HG03095 (cell line): ENCODE data around the gene GATAD2A.
"Not testable (repeated sequence)": the region's sequence is repeated elsewhere in the genome, so short reads cannot be mapped to it uniquely, and the experiment has no call there.

Source experiments
- ATAC-seq: cut with Tn5 transposase; IDR thresholded peaks from one replicate; pipeline ENCODE4 v1.9.1; 2021; ENCODE audit warnings: moderate library complexity; ENCODE audit not compliant: unreplicated experiment

GATAD2A gene

DNA sequence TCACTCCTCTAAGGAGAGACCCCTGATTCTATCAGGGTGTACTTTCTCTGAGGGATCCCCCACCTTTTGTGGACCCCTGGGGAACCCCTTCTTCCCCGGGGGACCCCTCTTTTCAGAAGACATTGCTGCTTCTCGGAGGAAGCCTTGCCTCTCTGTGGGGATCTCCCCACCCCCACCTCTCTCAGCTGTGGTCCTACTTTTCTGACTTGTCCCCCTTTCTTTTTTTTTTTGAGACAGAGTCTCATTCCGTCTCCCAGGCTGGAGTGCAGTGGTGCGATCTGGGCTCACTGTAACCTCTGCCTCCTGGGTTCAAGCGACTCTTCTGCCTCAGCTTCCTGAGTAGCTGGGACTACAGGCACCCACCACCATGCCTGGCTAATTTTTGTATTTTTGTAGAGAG is 18.4 kb upstream of the GATAD2A start:
- no peak for ATAC-seq

DNA sequence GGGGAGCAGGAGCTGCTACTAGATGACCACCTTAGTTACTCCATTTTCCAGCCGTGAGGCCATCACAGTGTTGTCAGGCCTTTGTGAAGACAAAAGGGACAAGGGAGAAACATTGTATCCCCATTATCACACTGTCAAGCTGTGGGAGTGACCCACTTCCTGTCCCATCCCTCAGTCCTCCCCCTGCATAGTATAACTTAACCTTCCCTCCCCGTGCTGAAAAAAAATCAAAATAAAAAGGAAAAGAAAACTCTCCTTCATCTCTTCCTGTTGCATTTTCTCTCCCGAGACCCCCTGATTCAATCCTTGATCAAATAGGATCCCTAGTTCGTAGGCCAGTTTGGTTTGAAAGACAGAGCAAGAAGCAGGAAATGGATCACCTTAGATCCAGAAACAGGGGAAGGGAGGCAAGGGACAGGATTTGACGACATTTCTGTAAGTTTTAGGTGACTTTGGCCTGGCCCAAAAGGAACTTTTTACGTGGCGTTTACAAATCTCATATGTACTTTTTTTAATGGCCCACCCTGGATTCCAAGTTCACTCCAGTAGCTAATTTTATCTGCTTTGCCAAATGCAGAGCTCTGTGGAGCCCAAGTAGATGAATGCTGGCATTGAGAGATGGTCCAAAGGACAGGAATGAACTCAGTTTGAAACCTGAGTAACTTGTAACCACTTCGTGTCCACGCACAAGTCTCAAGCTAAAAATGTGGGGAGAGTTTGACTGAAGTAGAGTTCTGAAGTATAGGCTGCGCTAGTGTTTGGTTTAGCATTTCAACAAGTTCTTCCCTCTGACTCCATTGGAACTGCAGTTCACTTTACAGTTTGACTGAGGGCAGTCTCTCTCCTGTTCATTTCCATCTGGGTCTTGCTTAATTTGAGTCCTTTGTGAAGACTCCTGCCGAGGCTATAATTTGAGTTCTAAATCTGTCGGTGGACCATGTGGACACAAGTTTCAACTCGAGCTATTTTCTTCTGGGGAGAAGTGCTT is 16.6 kb upstream of the GATAD2A start:
- no peak for ATAC-seq

DNA sequence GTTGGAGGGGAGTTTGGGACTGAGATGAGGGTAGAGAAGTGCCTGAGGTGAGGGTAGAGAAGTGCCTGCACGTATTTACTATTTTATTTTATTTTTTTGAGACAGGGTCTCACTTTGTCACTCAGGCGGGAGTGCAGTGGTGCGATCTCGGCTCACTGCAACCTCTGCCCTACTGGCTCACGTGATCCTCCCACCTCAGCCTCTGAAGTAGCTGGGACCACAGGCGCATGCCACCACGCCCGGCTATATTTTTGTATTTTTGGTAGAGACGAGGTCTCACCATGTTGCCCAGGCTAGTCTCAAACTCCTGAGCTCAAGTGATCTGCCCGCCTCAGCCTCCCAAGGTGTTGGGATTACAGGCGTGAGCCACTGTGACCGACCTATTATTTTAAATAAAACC is 15.8 kb upstream of the GATAD2A start:
- not testable (repeated sequence) for ATAC-seq

DNA sequence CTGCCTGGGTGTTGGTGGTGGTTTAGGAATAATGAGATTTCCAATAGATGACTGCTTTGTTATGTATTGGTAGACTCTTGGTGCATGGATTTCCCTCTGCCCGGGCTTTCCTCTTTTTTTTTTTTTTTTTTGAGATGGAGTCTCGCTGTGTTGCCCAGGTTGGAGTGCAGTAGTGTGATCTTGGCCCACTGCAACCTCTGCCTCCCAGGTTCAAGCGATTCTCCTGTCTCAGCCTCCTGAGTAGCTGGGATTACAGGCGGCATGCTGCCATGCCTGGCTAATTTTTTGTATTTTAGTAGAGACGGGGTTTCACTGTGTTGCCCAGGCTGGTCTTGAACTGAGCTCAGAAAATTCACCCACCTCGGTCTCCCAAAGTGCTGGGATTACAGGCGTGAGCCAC is 11.1 kb upstream of the GATAD2A start:
- ATAC-seq: not testable (repeated sequence)

DNA sequence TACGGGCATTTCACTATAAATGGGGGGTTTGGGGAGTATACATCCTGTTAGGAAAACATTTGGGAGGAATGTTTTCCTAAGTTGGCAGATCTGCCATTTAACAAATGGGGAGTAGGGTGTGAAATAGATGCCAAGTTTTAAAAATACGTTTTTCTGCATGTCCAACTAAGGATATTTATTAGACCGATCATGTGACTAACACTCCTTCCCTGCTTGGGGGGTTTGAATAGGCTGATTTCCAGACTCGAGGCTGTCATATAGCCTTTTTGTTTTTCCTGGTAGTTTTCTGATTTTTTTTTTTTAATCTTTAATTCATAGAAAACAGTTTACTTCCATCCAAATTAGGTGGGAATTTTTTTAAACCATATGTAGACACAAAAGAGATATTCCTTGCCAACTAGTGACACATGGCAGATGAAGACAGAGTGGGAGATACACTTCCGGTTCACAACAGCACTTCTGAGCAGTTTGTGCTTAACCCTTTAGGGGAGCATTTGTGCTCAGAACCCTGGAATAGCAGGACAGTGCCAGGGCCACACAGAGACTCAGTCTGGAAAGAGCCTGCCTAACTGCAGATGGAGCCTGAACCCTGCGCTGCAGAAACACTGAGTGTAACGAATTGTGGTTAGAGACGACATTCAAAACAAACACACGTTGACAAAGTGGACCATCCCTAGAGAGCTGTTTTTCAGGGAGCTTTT is 5.6 kb upstream of the GATAD2A start:
- no peak for ATAC-seq

DNA sequence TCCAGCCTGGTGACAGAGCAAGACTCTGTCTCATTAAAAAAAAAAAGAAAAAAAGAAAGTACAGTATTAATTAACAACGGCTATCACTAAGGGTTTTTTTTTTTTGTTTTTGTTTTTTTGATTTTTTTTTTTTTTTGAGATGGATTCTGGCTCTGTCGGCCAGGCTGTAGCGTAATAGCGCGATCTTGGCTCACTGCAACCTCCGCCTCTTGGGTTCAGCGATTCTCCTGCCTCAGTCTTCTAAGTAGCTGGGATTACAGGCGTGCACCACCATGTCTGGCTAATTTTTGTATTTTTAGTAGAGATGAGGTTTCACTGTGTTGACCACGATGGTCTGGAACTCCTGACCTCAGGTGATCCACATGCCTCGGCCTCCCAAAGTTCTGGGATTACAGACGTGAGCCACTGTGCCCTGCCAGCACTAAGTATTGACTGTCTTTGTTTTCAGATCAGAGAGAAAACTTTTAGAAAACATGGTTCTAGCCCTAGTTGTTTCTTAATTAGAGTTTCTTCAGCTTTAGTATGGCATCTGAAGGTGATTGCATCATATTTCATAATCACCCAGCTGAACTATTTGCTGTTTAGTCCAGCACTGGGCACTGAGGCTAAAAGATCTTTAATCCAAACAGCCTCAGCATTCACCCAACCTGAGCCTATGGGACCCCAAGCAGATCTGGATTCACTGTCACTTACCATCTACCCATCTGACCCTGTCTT is 2.7 kb upstream of the GATAD2A start:
- ATAC-seq: no peak

DNA sequence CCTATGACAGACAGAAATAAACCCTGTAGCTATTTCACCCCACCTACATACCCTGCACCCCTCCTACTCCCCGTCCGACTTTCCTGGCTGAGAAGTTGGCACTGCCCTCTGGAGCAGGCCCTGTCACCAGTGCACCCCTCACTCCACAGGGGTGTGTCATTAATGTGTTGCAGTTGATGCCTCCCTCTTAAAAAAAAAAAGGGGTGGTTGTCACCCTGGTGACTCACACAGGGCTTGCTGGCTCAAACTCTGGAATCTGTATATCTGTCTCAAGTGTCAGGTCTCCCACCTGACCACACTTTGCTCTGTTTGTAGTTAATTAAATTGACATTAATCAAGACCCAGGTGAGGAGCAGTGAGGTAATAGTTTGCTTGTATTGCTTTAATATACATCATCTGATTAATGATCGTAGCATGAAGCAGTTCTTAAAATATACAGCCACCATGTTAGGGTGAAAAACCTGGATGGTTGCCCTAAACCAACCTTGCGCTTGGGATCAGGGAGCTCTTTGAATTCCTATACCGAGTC is 2.0 kb upstream of the GATAD2A start:
- ATAC-seq: no peak

DNA sequence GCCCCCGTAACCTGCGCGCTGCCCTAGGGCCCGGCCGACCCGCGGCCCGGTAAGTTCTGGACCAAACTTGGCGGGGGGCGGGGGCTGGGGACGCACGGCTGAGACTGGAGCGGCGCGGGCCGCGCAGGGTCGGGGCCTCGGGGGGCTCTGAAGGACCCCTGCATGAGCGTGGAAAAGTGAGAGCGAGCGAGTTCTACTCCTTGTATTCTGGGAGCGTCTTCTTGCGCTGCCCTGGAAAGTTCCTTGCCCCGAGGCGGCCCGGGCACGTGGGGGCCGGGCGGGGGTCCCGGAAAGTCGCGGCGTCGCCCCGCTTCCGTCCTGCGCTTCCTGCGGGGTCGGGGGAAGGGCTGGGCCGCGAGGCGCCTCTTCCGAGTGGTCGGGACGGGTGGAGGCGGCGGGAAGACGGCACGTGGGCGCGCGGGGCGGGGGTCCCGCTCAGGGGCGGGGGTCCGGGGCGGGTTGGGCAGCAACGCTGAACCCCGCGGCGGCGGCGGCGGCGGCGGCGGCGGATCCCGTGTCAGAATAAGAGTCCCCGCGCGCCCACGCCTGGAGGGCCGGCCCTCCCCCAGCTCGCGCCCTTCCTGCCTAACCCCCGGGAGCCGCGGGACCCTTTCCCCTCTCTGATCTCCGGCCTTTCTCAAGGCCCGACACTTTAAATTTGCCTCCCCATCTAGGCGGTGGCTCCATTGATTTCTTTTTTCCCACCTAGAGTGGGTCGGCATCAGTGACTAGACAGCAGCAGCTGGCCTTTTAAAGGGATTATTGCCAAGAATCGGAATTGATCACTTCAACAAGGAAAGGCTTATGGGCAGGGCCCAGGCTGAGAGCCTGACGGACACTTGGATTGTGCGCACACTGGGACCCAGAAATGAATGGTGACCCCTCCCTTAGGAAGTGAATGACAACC is 749 bp downstream of the GATAD2A start:
- ATAC-seq: peak; percentile 1

DNA sequence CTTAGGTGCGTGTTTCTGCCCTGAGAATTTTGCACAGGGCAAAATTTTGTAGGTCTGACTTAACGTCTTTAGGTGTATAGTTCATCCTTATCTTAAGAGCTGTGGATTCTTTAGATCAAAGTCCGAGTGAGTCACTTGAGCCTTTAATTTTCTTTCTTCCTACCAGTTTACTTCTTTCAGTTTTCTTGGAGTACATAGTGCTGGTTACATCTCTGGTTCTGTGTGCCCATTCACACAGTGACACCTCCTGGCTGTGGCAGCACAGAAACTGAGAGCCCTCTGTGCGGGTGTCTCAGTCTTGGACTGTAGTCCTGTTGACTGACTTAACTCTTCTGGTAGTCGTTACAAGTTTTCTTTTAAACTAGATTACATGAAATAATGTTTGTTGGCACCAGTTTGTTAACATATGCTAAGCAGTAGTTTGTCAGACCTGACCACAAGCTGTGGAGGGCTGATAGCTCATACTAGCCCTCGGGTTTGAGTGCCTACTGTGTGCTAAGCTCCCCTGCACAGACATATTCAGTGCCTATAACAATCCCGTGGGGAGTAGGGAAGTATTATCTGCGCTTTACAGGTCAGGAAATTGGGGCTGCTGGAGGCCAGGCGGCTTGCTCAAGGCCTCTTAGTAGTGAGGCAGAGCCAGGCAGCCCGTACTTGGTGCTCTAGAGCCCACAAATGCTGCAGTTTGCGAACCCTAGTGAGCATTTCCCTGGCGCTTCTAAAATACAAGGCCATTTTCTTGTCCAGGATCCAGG is 1.6 kb downstream of the GATAD2A start:
- peak; percentile 36 for ATAC-seq

DNA sequence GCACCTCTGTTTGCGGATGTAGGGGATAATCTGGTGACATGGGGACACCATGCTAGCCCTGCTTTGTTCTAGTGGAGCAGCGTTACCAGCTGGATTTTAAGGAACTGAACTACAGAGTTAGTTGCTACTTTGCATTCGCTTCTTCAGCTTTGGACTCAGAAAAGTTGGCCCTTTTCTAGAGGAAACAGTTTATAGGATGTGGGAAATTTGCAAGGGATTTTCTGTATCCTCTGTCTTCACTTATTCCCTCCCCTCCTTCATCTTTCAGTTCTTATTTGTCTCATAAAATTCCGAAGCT is 2.1 kb downstream of the GATAD2A start:
- no peak for ATAC-seq

DNA sequence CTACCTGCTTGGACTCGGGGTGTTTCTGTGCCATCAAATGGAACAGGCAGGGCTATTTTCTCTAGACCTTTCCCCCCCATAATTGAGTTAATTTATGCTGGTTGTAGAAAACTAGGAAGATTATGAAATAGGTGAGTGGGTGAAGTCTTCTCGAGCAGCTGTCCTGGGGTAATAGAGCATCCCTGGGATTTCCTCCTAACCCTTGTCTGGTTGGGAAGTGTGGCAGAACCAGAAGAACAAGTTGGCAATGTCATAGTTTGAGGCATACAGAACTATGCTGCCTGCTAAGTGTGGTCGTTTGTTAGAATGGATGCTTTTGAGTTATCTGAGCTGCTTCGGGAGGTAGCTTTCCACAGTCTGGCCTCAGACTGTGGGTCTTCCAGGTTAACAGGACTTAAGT is 3.7 kb downstream of the GATAD2A start:
- no peak for ATAC-seq

DNA sequence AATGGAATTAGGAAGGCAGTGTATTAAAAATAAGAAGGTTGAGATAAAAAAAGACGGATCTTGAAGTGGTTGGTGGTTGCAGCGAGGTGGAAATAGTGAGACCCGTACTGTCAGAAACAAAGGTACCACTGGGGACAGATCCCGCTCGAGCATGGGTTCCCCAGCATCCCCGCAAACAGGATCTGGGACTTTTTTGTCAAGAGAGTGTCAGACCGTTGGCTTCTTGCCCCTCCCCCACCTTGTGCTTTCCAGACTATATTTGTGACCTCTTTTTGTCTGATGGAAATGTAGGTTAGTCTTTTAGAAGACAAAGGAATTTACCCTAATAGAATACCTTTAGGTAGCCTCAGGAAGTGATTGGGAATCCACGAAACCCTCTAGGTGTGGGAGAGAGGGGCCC is 4.2 kb downstream of the GATAD2A start:
- no peak for ATAC-seq

DNA sequence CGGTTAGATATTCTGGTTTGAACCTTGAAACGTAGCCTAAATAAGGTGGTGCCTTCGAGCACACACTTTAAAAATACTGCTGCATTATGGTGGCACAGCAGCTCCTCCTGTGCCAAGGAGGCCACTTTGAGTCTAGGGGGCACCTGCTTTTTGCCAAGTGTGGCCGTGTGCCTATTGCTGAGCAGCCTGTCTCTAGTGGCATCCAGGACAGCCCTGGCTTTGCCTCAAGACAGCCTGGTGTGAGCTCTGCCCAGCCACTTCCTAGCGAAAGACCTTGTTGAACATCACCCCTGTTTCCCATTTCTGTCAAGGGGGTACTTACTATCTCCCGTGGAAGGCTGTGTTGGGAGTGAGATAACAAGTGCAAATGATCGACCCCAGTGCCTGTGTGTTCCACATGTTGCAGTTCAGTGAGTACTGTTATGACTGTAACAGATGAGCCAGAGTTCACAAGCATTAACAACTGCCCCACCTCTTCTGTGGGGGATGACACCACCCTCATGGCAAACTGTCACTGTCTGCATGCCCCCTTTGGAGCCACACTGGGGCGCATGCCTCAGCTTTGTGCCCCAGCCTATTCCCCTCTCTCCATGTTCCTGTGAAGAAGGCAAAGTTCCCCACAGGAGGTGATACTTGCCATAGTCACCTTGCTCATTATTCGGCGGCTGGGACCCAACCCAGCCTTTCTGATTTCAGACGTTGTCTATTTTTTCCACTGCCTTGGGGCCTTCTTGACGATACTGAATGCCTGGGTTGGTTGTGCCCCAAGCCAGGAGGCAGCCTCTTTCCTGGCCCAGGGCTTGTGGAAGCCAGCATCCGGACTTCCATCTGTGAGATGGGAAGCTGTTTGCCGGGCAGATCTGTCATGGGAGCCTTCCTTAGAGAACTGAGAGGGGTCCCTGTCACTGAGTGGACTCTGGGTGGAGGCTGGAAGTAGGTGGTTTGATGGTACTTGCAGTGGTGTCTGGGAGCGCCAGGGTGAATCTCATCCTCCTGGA is 5.4 kb downstream of the GATAD2A start:
- no peak for ATAC-seq

DNA sequence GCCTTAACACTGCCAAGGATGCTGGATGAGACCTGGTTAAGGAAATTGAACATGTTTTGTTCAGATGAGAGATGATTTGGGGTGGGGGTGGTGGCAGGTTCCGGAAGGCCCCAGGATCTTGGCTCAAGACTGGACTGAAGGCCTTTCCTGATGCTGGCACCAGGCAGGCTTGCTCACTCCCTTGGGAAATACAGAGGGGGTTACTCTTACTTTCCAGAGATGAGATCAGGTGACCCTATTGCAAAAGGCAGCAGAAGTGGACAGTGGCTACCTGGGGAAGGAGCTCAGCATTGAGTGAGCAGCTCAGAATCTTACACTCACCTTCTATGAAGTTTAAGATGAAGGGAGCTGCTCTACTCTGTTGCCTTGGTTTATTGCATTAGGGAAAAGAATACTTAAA is 10.8 kb downstream of the GATAD2A start:
- no peak for ATAC-seq

DNA sequence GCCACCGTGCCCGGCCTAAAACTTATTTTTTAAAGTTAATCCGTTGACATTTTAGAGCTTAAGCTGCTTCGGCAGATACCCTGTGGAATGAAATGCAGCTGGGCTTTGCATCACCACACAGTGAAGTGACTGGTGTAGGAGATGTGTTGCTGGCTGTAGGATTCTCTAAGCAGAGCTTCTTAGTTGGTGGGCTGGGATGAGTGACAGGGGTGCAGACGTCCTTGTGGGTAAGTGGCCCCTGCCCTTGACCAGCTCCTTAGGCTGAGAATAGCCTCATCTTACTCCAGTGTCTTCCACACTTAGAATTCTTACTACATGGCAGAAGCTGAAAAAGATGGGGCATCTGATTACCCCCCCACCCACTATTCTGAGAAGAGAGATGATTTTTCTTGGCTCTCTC is 11.6 kb downstream of the GATAD2A start:
- ATAC-seq: no peak

DNA sequence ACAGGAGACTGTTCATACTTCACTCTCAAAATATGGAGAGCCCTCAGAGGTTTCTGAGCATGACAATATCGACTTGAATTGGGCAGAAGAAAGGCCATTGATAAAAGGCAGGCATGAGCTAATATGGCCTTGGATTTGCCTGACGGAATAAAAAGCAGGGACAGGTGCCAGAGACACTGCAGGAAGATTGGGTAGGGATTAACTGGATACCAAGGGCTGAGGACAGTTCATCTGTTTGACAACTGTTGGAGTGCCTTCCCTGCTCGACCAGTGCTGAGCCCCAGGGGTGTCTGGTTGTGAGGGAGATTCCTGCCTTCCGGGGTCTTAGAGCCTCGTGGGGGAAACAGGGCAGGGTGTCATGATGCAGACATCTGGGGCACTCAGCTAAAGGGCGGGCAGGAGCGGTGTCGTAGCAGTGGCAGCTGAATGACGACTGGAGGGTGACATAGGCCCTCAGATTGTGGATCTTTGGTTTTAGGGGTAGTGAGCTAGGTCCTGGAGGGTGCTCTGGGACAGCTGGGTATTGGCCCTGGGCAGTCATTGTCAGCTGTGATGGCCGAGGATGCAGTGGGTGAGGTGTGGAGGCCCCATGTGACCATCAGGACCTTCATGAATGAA is 12.3 kb downstream of the GATAD2A start:
- no peak for ATAC-seq

DNA sequence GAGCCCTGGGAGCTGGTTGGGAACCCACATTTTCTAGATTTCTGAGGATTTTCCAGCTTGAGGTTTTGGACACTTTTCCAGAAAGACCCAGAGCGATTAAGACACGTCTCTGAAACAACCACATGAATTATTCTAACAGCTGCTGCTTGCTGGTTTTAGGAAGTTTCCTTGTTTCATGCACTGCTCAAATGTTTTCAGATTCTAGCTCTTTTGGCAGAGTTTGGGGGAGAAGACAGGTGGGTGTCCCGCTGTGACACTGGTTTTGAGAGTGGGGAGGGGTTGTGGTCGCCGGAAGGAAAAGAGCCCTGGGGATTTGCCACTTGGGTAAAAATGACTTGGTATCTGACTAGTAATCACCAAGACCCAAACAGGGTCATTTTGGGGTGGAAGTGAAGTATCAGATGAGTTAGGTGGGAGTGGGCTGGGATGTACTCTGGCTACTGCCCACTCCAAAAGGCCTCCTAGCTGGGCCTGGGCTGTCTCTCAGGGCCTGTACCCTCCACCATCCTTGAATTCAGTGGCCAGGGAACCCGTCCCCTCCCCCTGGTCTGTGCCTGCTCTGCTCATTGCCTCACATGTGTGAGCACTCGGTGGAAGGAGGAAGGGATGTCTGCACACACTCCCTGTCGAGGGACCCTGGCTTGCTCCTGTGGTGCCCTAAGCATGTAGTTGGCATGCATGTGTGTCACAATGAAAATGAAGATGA is 13.2 kb downstream of the GATAD2A start:
- no peak for ATAC-seq
